GM06990 (cell line): ENCODE data around the gene SAP30BP.

Experiments
- DNase-seq: peaks from one replicate; pipeline ENCODE4 v3.0.0-alpha.2; 2011; ENCODE audit not compliant: insufficient read length; ENCODE audit errors: extremely low read depth
- H3K27me3 ChIP-seq: replicated peaks from 2 replicates; pipeline ENCODE4 v1.6.0; 2011; ENCODE audit warnings: low read length; ENCODE audit not compliant: control insufficient read depth, insufficient read depth
- H3K36me3 ChIP-seq: 2 replicates; pipeline ENCODE4 v1.5.1; 2011; ENCODE audit warnings: low read length; ENCODE audit not compliant: control insufficient read depth, insufficient read depth
- H3K4me3 ChIP-seq: replicated peaks from 2 replicates; pipeline ENCODE4 v1.5.1; 2011; ENCODE audit warnings: low read depth, mild to moderate bottlenecking, control low read depth, low read length
- CTCF ChIP-seq: IDR thresholded peaks from 2 replicates; pipeline ENCODE4 v1.5.1; 2011; ENCODE audit warnings: low read length, control low read depth, mild to moderate bottlenecking, inconsistent platforms; ENCODE audit not compliant: insufficient read depth, poor library complexity, severe bottlenecking

SAP30BP gene

GRCh38 chr17:75724016-75725003 is 57.2 kb downstream of the SAP30BP start:
- no peaks in the 10 kb centered on the region for H3K36me3 ChIP-seq
- no peak for DNase-seq
- no peak overlapping the region for H3K4me3 ChIP-seq
- no peaks in the 10 kb centered on the region; the same call in 1 of the 2 replicates for H3K27me3 ChIP-seq
- no peak for TF ChIP-seq CTCF

DNA sequence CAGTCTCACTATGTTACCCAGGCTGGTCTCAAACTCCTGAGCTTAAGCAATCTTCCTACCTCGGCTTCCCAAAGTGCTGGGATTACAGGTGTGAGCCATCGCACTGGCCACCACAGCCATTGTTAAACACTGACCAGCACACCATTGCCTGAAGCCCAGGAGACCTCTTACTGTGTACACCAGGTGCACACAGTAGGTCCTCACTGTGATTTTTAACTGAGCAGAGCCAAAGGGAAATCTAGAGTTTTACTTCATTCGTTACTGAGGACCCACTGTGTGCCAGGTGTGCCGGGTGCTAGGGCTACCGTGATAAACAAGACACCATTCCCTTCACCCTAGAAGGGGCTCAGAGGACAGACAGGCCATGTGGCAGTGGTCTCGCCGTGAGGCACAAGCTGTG is 58.4 kb downstream of the SAP30BP start:
- Histone ChIP-seq H3K4me3 (no peak overlapping the region), H3K36me3 (no peaks in the 10 kb centered on the region), H3K27me3 (no peaks in the 10 kb centered on the region; the same call in 1 of the 2 replicates)
- no peak for TF ChIP-seq CTCF
- DNase-seq = no peak

GRCh38 chr17:75727391-75727790 is 60.3 kb downstream of the SAP30BP start:
- no peak for TF ChIP-seq CTCF
- Histone ChIP-seq H3K36me3 (no peaks in the 10 kb centered on the region), H3K27me3 (no peaks in the 10 kb centered on the region), H3K4me3 (no peak overlapping the region)
- DNase-seq = no peak

- DNase-seq = no peak
- H3K4me3 ChIP-seq = no peak overlapping the region
- no peaks in the 10 kb centered on the region for H3K27me3 ChIP-seq
- no peaks in the 10 kb centered on the region for H3K36me3 ChIP-seq
- no peak for TF ChIP-seq CTCF
Observed at GRCh38 chr17:75729351-75729750, 62.2 kb downstream of the SAP30BP start.

DNA sequence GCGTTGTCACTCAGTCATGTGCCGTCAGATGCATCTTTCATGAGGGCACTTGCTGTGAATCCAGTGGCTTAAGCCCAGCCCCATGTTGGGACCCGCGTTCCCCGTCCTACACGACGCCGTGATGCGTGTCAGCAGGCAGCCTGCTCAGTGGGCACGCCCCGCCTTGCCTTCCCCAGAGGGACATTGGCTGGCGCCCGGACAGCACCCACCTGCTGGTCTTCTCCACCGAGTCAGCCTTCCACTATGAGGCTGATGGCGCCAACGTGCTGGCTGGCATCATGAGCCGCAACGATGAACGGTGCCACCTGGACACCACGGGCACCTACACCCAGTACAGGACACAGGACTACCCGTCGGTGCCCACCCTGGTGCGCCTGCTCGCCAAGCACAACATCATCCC is 62.9 kb downstream of the SAP30BP start:
- TF ChIP-seq CTCF = no peak
- no peak for DNase-seq
- H3K27me3 ChIP-seq = no peaks in the 10 kb centered on the region
- no peaks in the 10 kb centered on the region for H3K36me3 ChIP-seq
- no peak overlapping the region for H3K4me3 ChIP-seq
